H1 (cell line): ENCODE measurements around the gene PAX5. TPM values are rescaled to one million over a fixed set of nuclear protein-coding genes. Genes with fewer than 3 reads are reported as not detected.

Experiments
- CTCF ChIA-PET: fragments of 300-600 bp; sonication (Branson Sonifier 250); formaldehyde crosslinking; loops from one replicate; lab custom pipeline; 2021; ENCODE audit not compliant: partially characterized antibody; lab: Charles Lee
- POLR2A ChIA-PET: fragments of 300-600 bp; sonication (Branson Sonifier 250); formaldehyde crosslinking; loops from one replicate; lab custom pipeline; 2021; ENCODE audit warnings: inconsistent platforms; ENCODE audit not compliant: partially characterized antibody; lab: Charles Lee
- DNase-seq, 2 experiments: peaks; one replicate each; pipeline versions ENCODE4 v3.0.0 to v3.0.0-alpha.2; 2010 to 2022; ENCODE audit warnings: low spot score in 2 of 2, low read depth in 1 of 2, mixed read lengths in 1 of 2
- FAIRE-seq: peaks from 2 replicates; lab custom pipeline; 2011; peaks lifted over from hg19 to GRCh38; lab: Jason Lieb, UNC
- H2AFZ ChIP-seq: 2 replicates; pipeline ENCODE4 v1.8.1; 2012; ENCODE audit warnings: low read length, inconsistent platforms
- H2AK5ac ChIP-seq: 2 replicates; pipeline ENCODE4 v1.6.1; 2013; ENCODE audit warnings: low read depth, low read length
- H2BK120ac ChIP-seq: replicated peaks from 2 replicates; pipeline ENCODE3; 2013; ENCODE audit warnings: low read depth, low read length, inconsistent platforms
- H2BK12ac ChIP-seq: 2 replicates; pipeline ENCODE4 v1.6.1; 2013; ENCODE audit warnings: low read depth, low read length
- H2BK15ac ChIP-seq: 2 replicates; pipeline ENCODE4 v1.6.1; 2013; ENCODE audit warnings: low read length
- H2BK20ac ChIP-seq: 2 replicates; pipeline ENCODE4 v1.6.1; 2013; ENCODE audit warnings: low read length
- H2BK5ac ChIP-seq: 2 replicates; pipeline ENCODE4 v1.6.1; 2013; ENCODE audit warnings: low read depth, low read length
- H3K14ac ChIP-seq: 2 replicates; pipeline ENCODE4 v1.6.1; 2013; ENCODE audit warnings: inconsistent platforms; ENCODE audit not compliant: insufficient read length
- H3K18ac ChIP-seq: 2 replicates; pipeline ENCODE4 v1.6.1; 2013; ENCODE audit warnings: low read length; ENCODE audit errors: extremely low read depth
- H3K23ac ChIP-seq: 2 replicates; pipeline ENCODE4 v1.6.1; 2013; ENCODE audit warnings: inconsistent platforms; ENCODE audit not compliant: insufficient read length
- H3K23me2 ChIP-seq: 2 replicates; pipeline ENCODE4 v1.6.1; 2013; ENCODE audit warnings: low read depth, low read length
- H3K27ac ChIP-seq: 2 replicates; pipeline ENCODE4 v1.6.1; 2011; ENCODE audit warnings: low read depth, low read length, inconsistent platforms
- H3K27me3 ChIP-seq, 4 experiments: replicated peaks in 1 of 4; 1 replicate in 1 of 4; 2 replicates in 3 of 4; pipeline versions ENCODE4 v1.6.1 to v1.8.1; 2011 to 2013; ENCODE audit warnings: low read length in 3 of 4, mild to moderate bottlenecking in 3 of 4, inconsistent platforms in 2 of 4, mixed read lengths in 2 of 4, moderate library complexity in 1 of 4; ENCODE audit not compliant: control insufficient read depth in 3 of 4, insufficient read depth in 3 of 4; ENCODE audit errors: extremely low read depth in 1 of 4
- H3K36me3 ChIP-seq, 4 experiments: 2 replicates each; pipeline versions ENCODE4 v1.6.1 to v1.8.1; 2011 to 2013; ENCODE audit warnings: mild to moderate bottlenecking in 4 of 4, low read length in 3 of 4, moderate library complexity in 2 of 4, control low read depth in 1 of 4, inconsistent platforms in 1 of 4; ENCODE audit not compliant: insufficient read depth in 4 of 4, control insufficient read depth in 2 of 4
- H3K4ac ChIP-seq: replicated peaks from 2 replicates; pipeline ENCODE3; 2013; ENCODE audit warnings: low read length, low read depth, mixed read lengths, inconsistent platforms; ENCODE audit not compliant: insufficient read length
- H3K4me1 ChIP-seq, 4 experiments: replicated peaks in 1 of 4; 1 replicate in 1 of 4; 2 replicates in 3 of 4; pipeline versions ENCODE4 v1.6.1 to v1.8.1; 2011 to 2013; ENCODE audit warnings: low read length in 3 of 4, inconsistent platforms in 2 of 4, mixed read lengths in 1 of 4; ENCODE audit not compliant: insufficient read depth in 4 of 4, control insufficient read depth in 3 of 4
- H3K4me2 ChIP-seq, 2 experiments: 2 replicates each; pipeline versions ENCODE4 v1.6.1 to v1.8.1; 2011 to 2013; ENCODE audit warnings: low read depth in 2 of 2, low read length in 2 of 2, control low read depth in 1 of 2, inconsistent platforms in 1 of 2, mild to moderate bottlenecking in 1 of 2; ENCODE audit not compliant: insufficient read depth in 1 of 2
- H3K4me3 ChIP-seq, 4 experiments: fragments of 200-600, 300-600 bp in 1 of 4; sonication (generic), shearing (Covaris generic), sonication (Bioruptor Twin) in 1 of 4; 2 replicates each; pipeline versions ENCODE4 v1.5.1 to v1.8.1; 2011 to 2016; ENCODE audit warnings: low read length in 4 of 4, low read depth in 3 of 4, control low read depth in 2 of 4, inconsistent platforms in 2 of 4, mild to moderate bottlenecking in 2 of 4, mixed read lengths in 1 of 4, moderate library complexity in 1 of 4; ENCODE audit not compliant: insufficient read depth in 2 of 4; ENCODE audit errors: extremely low read depth in 1 of 4
- H3K56ac ChIP-seq: replicated peaks from 2 replicates; pipeline ENCODE3; 2013; ENCODE audit warnings: low read depth, mild to moderate bottlenecking, mixed read lengths, low read length, inconsistent platforms; ENCODE audit not compliant: insufficient read length
- H3K79me1 ChIP-seq: 2 replicates; pipeline ENCODE4 v1.6.1; 2013; ENCODE audit warnings: low read depth, low read length, control low read depth
- H3K79me2 ChIP-seq, 2 experiments: 2 replicates each; pipeline versions ENCODE4 v1.6.1 to v1.8.1; 2012 to 2013; ENCODE audit warnings: low read length in 2 of 2, mild to moderate bottlenecking in 2 of 2, inconsistent platforms in 1 of 2; ENCODE audit not compliant: insufficient read depth in 2 of 2, control insufficient read depth in 1 of 2
- H3K9ac ChIP-seq, 4 experiments: replicated peaks in 1 of 4; 1 replicate in 1 of 4; 2 replicates in 3 of 4; pipeline versions ENCODE4 v1.6.1 to v1.8.1; 2011 to 2013; ENCODE audit warnings: low read depth in 3 of 4, low read length in 3 of 4, control low read depth in 2 of 4, mild to moderate bottlenecking in 2 of 4, moderate library complexity in 2 of 4, inconsistent platforms in 1 of 4; ENCODE audit errors: extremely low read depth in 1 of 4
- H3K9me3 ChIP-seq, 2 experiments: 2 replicates each; pipeline versions ENCODE4 v1.6.1 to v1.8.1; 2012 to 2013; ENCODE audit warnings: mild to moderate bottlenecking in 2 of 2, moderate library complexity in 2 of 2, control low read depth in 1 of 2, inconsistent platforms in 1 of 2, low read depth in 1 of 2, low read length in 1 of 2, mixed read lengths in 1 of 2; ENCODE audit not compliant: insufficient read depth in 2 of 2
- H4K20me1 ChIP-seq, 2 experiments: replicated peaks in 1 of 2; 2 replicates each; pipeline versions ENCODE3 to v1.8.1; 2011 to 2013; ENCODE audit warnings: inconsistent platforms in 2 of 2, low read length in 2 of 2, mild to moderate bottlenecking in 1 of 2; ENCODE audit not compliant: insufficient read depth in 2 of 2, control insufficient read depth in 1 of 2
- H4K5ac ChIP-seq: 2 replicates; pipeline ENCODE4 v1.6.1; 2013; ENCODE audit warnings: low read length, low read depth, mixed read lengths, inconsistent platforms; ENCODE audit not compliant: insufficient read length
- H4K8ac ChIP-seq: 2 replicates; pipeline ENCODE4 v1.8.0; 2013; ENCODE audit warnings: mild to moderate bottlenecking, moderate library complexity, low read length, inconsistent platforms; ENCODE audit not compliant: insufficient read depth; ENCODE audit errors: extremely low read depth
- H4K91ac ChIP-seq: replicated peaks from 2 replicates; pipeline ENCODE3; 2013; ENCODE audit warnings: low read length, mixed read lengths, inconsistent platforms; ENCODE audit not compliant: insufficient read length
- ATF2 ChIP-seq: IDR thresholded peaks from 2 replicates; pipeline ENCODE4 v1.6.1; 2012; ENCODE audit warnings: low read length, inconsistent platforms
- BCL11A ChIP-seq, 2 experiments: IDR thresholded peaks; one replicate each; pipeline ENCODE4 v1.6.1; 2011; ENCODE audit warnings: low read depth in 2 of 2, low read length in 2 of 2, mild to moderate bottlenecking in 2 of 2
- CHD1 ChIP-seq: IDR thresholded peaks from 2 replicates; pipeline ENCODE4 v1.6.1; 2012; ENCODE audit warnings: low read depth, low read length, improper control_type of control experiment
- CHD2 ChIP-seq: IDR thresholded peaks from 2 replicates; pipeline ENCODE4 v1.6.1; 2012; ENCODE audit warnings: low read length, improper control_type of control experiment
- KDM1A ChIP-seq: fragments of 200-600, 300-600 bp; sonication (generic); IDR thresholded peaks from 2 replicates; pipeline ENCODE4 v1.7.1; 2016; ENCODE audit warnings: mild to moderate bottlenecking, low read length, borderline replicate concordance
- KDM4A ChIP-seq: IDR thresholded peaks from one replicate; pipeline ENCODE4 v1.7.1; 2012; ENCODE audit warnings: low read depth, mild to moderate bottlenecking, moderate library complexity, low read length, inconsistent platforms; ENCODE audit not compliant: severe bottlenecking
- MAX ChIP-seq: IDR thresholded peaks from 2 replicates; pipeline ENCODE4 v1.6.1; 2012; ENCODE audit warnings: inconsistent platforms
- RBBP5 ChIP-seq: IDR thresholded peaks from 2 replicates; pipeline ENCODE4 v1.7.1; 2012; ENCODE audit warnings: low read depth, mild to moderate bottlenecking, inconsistent platforms, low read length, moderate library complexity, borderline replicate concordance
- ZNF274 ChIP-seq: IDR thresholded peaks from 2 replicates; pipeline ENCODE4 v1.7.0; 2012; ENCODE audit warnings: low read length, borderline replicate concordance; ENCODE audit errors: extremely low read depth
- WGBS, 2 experiments: shearing (Covaris generic) in 1 of 2; methylation state at CpG; one replicate each; pipeline versions ENCODE4 v1.1.6 to v1.1.7; 2013 to 2015; ENCODE audit warnings: low lambda C conversion rate in 2 of 2, mixed read lengths in 2 of 2, inconsistent platforms in 1 of 2, low coverage in 1 of 2, missing lambda C conversion rate in 1 of 2; ENCODE audit not compliant: insufficient replicate concordance in 2 of 2, insufficient coverage in 1 of 2, insufficient read length in 1 of 2; ENCODE audit errors: extremely low coverage in 1 of 2, missing lambda C conversion rate in 1 of 2; 5-methylcytosine and 5-hydroxymethylcytosine counted together
- polyA plus RNA-seq, 7 experiments: library from polyadenylated mRNA; depleted of rRNA in 3 of 7; stranded (reverse) in 5 of 7; unstranded in 2 of 7; fragments of >200 nt in 5 of 7; fragments of 200-250 nt in 2 of 7; gene quantifications; 1 replicate in 5 of 7; 2 replicates in 1 of 7; 4 replicates in 1 of 7; pipeline versions ENCODE4 v1.2.1 to v1.2.3, GENCODE V29; 2011 to 2013; ENCODE audit warnings: missing spikeins in 2 of 7, mixed read lengths in 2 of 7
- total RNA-seq: library from RNA; stranded (reverse); fragmentation: NEBNext Ultra II Directional; extraction: Animal tissue kit (Norgen Biotek cat#: 25700); gene quantifications from 2 replicates; pipeline ENCODE4 v1.2.1, GENCODE V29; 2021

PAX5 gene
- total and polyA plus RNA-seq, 2 of the 8 experiments (the other 6 are each of a cell fraction or from before 2014, with no cell fraction given): 0.29 to 0.43 TPM

- WGBS, 2 experiments: 82% methylated on average over 5 of the region's 5 CpGs; no CpG with 5 or more reads in 1 of the 2 experiments
- DNase-seq: no peak
- Histone ChIP-seq H3K23me2 (peaks cover 6% of the 10 kb centered on the region; the same call in 1 of the 2 replicates), H3K9me3 (no peaks in the 10 kb centered on the region), H3K23ac (no peak overlapping the region), H2BK120ac (no peak overlapping the region), H3K4me2 (no peak overlapping the region), H3K4me3 (no peak overlapping the region), H3K4ac (no peak overlapping the region), H2AFZ (no peak overlapping the region), H2BK20ac (no peak overlapping the region), H3K56ac (no peak overlapping the region), H4K5ac (no peak overlapping the region), H3K27me3 (peaks cover 15 to 52% (median 46%) of the 10 kb centered on the region in 4 experiments), H3K4me1 (peaks cover 0 to 4% (median 1%) of the 10 kb centered on the region in 4 experiments; a peak in 2 of 7 replicates), H4K91ac (no peak overlapping the region), H3K14ac (no peak overlapping the region), H2BK5ac (no peak overlapping the region), H3K9ac (no peak overlapping the region), H3K36me3 (no peaks in the 10 kb centered on the region), H2BK12ac (no peak overlapping the region), H4K20me1 (no peaks in the 10 kb centered on the region), H2AK5ac (no peak overlapping the region), H4K8ac (no peak overlapping the region), H3K27ac (no peak overlapping the region), H2BK15ac (no peak overlapping the region), H3K79me2 (no peaks in the 10 kb centered on the region), H3K18ac (no peak overlapping the region), H3K79me1 (no peaks in the 10 kb centered on the region)
- CTCF ChIA-PET: interaction anchor here (0.6 to 2.2 kb wide), 7 partner anchors 10 to 403 kb away, joined by 3 to 9 read pairs (median 4); no protein-coding TSS in a partner anchor
- no peak for FAIRE-seq
- POLR2A ChIA-PET: interaction anchor here (1.3 kb wide), 1 partner anchor 9 kb away, joined by 3 read pairs; no protein-coding TSS in a partner anchor
- no peak for TF ChIP-seq KDM1A
- TF ChIP-seq ZNF274: no peak
- TF ChIP-seq BCL11A (IDR thresholded peaks at IDR 0.05; ENCODE audit: low read depth in 2 of 2, low read length in 2 of 2): no peak
- TF ChIP-seq ATF2: no peak
- TF ChIP-seq CHD2: no peak
- no peak for TF ChIP-seq KDM4A
- TF ChIP-seq CHD1: no peak
- no peak for TF ChIP-seq RBBP5
- no peak for TF ChIP-seq MAX
Measured at GRCh38 chr9:37004424-37004935, 29.6 kb downstream of the PAX5 start.
